ENCODE results near the gene GRAMD4. TPM values are rescaled to one million over a fixed set of nuclear protein-coding genes. Genes with fewer than 3 reads are reported as not detected.

GRAMD4 gene
- total RNA-seq, 2 experiments from 2014 or later, result 46.9 to 52.4 TPM

GRCh38 chr22:46626911-46627805 lies 7.0 kb downstream of the GRAMD4 start:
- Histone ChIP-seq H2AFZ (ENCODE audit: low read length) (no peak overlapping the region), H3K4me2 (ENCODE audit: low read length) (no peak overlapping the region), H3K9me2 (ENCODE audit: insufficient read depth, low read length) (no peaks in the 10 kb centered on the region), H3K4me3 (ENCODE audit: low read depth, low read length, poor library complexity, severe bottlenecking) (no peak overlapping the region), H3K79me2 (ENCODE audit: insufficient read depth, low read depth, low read length) (peaks cover 3% of the 10 kb centered on the region; the same call in 1 of the 2 replicates), H3K4me1 (ENCODE audit: insufficient read depth, low read length, poor library complexity, severe bottlenecking) (peaks cover 6% of the 10 kb centered on the region), H3K9me3 (ENCODE audit: low read length) (no peaks in the 10 kb centered on the region), H4K20me1 (ENCODE audit: insufficient read depth, low read length) (no peaks in the 10 kb centered on the region), H3K27ac (ENCODE audit: low read depth, low read length, poor library complexity, severe bottlenecking) (no peak overlapping the region), H3K36me3 (ENCODE audit: insufficient read depth, low read length) (no peaks in the 10 kb centered on the region)
- no TSS peak for BruUV-seq (replicated peaks)
- intact Hi-C loops (cut with micrococcal nuclease; ENCODE audit: unreplicated experiment), result no loop called here
- ChIA-PET CTCF (ENCODE audit: unreplicated experiment) (no interaction called here), POLR2A (interaction anchor here (0.6 kb wide), 1 partner anchor 24 kb away, joined by 3 read pairs; no protein-coding TSS in a partner anchor)
- TF ChIP-seq EZH2phosphoT487 (IDR thresholded peaks at IDR 0.05; ENCODE audit: borderline replicate concordance, low read depth, low read length) (no peak), CTCF (conservative IDR thresholded peaks at IDR 0.05; ENCODE audit: low read length) (no peak)
- no peak for DNase-seq (ENCODE audit: low spot score)

- Histone ChIP-seq H3K4me1 (ENCODE audit: insufficient read depth, low read length, poor library complexity, severe bottlenecking) (peaks cover 6% of the 10 kb centered on the region), H3K4me2 (ENCODE audit: low read length) (no peak overlapping the region), H2AFZ (ENCODE audit: low read length) (no peak overlapping the region), H3K9me3 (ENCODE audit: low read length) (no peaks in the 10 kb centered on the region), H4K20me1 (ENCODE audit: insufficient read depth, low read length) (no peaks in the 10 kb centered on the region), H3K36me3 (ENCODE audit: insufficient read depth, low read length) (no peaks in the 10 kb centered on the region), H3K4me3 (ENCODE audit: low read depth, low read length, poor library complexity, severe bottlenecking) (no peak overlapping the region), H3K9me2 (ENCODE audit: insufficient read depth, low read length) (no peaks in the 10 kb centered on the region), H3K79me2 (ENCODE audit: insufficient read depth, low read depth, low read length) (peaks cover 3% of the 10 kb centered on the region; the same call in 1 of the 2 replicates), H3K27ac (ENCODE audit: low read depth, low read length, poor library complexity, severe bottlenecking) (no peak overlapping the region)
- intact Hi-C loops (cut with micrococcal nuclease; ENCODE audit: unreplicated experiment), result no loop called here
- POLR2A ChIA-PET, result interaction anchor here (0.6 kb wide), 1 partner anchor 25 kb away, joined by 3 read pairs; no protein-coding TSS in a partner anchor
- CTCF ChIA-PET (ENCODE audit: unreplicated experiment), result no interaction called here
- no peak for DNase-seq (ENCODE audit: low spot score)
- TF ChIP-seq EZH2phosphoT487 (IDR thresholded peaks at IDR 0.05; ENCODE audit: borderline replicate concordance, low read depth, low read length), result no peak
- no peak for TF ChIP-seq CTCF (conservative IDR thresholded peaks at IDR 0.05; ENCODE audit: low read length)
- no TSS peak for BruUV-seq (replicated peaks)
Measured at GRCh38 chr22:46627806-46628482, 7.8 kb downstream of the GRAMD4 start.
